ENCODE measurements around the gene NME2. TPM values are rescaled to one million over a fixed set of nuclear protein-coding genes. Genes with fewer than 3 reads are reported as not detected.

Gene NME2
- 100 to 1,000 TPM; 103 to 416 (median 230) TPM for total RNA-seq

DNA sequence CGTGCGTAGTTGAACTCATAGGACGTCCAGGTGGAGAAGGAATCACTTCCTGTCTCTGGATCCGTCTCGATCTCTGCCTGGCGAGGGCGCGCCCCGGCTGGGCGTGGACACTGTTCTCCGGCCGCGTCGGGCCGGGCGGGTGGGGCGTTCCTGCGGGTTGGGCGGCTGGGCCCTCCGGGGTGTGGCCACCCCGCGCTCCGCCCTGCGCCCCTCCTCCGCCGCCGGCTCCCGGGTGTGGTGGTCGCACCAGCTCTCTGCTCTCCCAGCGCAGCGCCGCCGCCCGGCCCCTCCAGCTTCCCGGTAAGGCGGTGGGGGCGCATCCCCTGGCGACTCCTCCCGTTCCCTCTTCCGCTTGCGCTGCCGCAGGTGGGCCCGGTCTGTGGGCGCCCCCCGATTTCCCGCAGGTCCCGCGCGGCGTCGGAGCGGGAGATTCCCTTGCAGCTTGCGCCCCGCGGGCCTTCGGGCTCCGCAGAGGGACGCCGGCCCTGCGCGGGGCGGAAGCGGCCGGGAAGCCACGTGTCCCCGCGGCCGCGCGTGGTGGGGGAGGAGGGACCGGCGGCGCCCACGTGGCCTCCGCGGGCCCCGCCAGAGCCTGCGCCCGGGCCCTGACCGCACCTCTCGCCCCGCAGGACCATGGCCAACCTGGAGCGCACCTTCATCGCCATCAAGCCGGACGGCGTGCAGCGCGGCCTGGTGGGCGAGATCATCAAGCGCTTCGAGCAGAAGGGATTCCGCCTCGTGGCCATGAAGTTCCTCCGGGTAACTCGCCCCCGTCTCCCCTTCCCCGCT is at the start of gene NME2:
Gene NME2, plus strand, starts transcription at position 214 of the 789 bp plus-strand sequence. Its CDS starts 420 bp downstream, at position 634.
- Histone ChIP-seq H3K27ac (peak within 1 kb of the TSS; percentile 90 to 94 (median 93)), H3K4me3 (peak within 1 kb of the TSS; percentile 61 to 100 (median 93)), H3K9me3 (no peaks in the 10 kb centered on the region), H3K4me1 (peaks cover 12 to 20% (median 17%) of the 10 kb centered on the region in 4 donors), H3K36me3 (peaks cover 8 to 42% (median 32%) of the 10 kb centered on the region in 4 donors), H3K27me3 (no peaks in the 10 kb centered on the region)
- 0 to 1% methylated on average over 5 to 33 of the region's 98 CpGs for WGBS, 2 donors
- ATAC-seq (ENCODE audit: low FRiP score in 2 of 2), result peak; percentile 96 to 98
- DNase-seq, result peak; percentile 94 to 98
- TF ChIP-seq POLR2A (IDR thresholded peaks at IDR 0.05) (peak in 3 of 4 donors; percentile 13 to 73 (median 65)), EP300 (IDR thresholded peaks at IDR 0.05) (no peak), POLR2AphosphoS5 (IDR thresholded peaks at IDR 0.05) (peak; percentile 70 to 78)
- TF ChIP-seq, protein P1, sequence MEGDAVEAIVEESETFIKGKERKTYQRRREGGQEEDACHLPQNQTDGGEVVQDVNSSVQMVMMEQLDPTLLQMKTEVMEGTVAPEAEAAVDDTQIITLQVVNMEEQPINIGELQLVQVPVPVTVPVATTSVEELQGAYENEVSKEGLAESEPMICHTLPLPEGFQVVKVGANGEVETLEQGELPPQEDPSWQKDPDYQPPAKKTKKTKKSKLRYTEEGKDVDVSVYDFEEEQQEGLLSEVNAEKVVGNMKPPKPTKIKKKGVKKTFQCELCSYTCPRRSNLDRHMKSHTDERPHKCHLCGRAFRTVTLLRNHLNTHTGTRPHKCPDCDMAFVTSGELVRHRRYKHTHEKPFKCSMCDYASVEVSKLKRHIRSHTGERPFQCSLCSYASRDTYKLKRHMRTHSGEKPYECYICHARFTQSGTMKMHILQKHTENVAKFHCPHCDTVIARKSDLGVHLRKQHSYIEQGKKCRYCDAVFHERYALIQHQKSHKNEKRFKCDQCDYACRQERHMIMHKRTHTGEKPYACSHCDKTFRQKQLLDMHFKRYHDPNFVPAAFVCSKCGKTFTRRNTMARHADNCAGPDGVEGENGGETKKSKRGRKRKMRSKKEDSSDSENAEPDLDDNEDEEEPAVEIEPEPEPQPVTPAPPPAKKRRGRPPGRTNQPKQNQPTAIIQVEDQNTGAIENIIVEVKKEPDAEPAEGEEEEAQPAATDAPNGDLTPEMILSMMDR (IDR thresholded peaks at IDR 0.05), result no peak

DNA sequence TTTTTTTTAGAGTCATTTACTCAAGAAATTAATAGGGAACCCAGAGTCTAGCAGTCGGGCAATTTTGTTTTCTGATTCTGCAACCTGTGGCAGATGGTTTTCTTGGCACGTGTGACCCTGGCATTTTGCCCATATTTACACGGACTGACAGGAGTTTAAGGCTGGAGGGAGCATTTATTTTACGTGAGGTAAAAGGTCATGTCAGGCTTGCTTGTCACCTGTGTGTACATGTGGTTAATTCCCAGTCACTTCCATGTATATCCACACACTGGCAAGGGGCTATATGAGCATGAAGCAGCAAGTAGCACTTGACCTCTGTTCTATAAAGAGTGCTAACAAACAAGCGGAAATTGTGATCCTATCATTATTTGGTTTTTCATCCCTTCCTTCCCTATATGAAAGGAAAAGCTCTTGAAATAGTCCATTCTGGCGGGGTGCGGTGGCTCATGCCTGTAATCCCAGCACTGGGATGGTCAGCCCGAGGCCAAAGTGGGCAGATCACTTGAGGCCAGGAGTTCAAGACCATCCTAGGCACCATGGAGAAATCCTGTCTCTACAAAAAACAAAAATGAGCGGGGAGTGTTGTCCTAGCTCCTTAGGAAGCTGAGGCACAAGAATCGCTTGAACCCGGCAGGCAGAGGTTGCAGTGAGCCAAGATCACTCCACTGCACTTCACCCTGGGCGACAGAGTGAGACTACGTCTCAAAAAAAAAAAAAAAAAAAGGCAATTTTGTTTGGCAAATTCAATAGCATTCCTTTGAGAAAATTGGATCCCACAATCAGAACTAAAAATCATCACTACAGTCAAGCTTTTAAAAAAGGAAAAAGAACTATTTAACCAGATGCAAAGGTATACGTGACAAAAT is 47.6 kb upstream of the NME2 start:
- ATAC-seq (ENCODE audit: low FRiP score in 2 of 2), result no peak
- no peaks in the 10 kb centered on the region for H3K27me3 ChIP-seq
- peak overlapping the region; percentile 69 to 88 (median 78) for H3K4me3 ChIP-seq
- no peaks in the 10 kb centered on the region for H3K9me3 ChIP-seq
- WGBS, 2 donors, result 20 to 27% methylated on average over 14 of the region's 14 CpGs
- TF ChIP-seq POLR2A (IDR thresholded peaks at IDR 0.05) (no peak), POLR2AphosphoS5 (IDR thresholded peaks at IDR 0.05) (no peak), EP300 (IDR thresholded peaks at IDR 0.05) (no peak)
- TF ChIP-seq, protein P1 (IDR thresholded peaks at IDR 0.05), result no peak
- peaks cover 36 to 59% (median 44%) of the 10 kb centered on the region in 4 donors for H3K4me1 ChIP-seq
- DNase-seq, result peak in 1 of 2 donors; percentile 59
- peak overlapping the region; percentile 63 to 99 (median 98) for H3K27ac ChIP-seq
- no peaks in the 10 kb centered on the region for H3K36me3 ChIP-seq

DNA sequence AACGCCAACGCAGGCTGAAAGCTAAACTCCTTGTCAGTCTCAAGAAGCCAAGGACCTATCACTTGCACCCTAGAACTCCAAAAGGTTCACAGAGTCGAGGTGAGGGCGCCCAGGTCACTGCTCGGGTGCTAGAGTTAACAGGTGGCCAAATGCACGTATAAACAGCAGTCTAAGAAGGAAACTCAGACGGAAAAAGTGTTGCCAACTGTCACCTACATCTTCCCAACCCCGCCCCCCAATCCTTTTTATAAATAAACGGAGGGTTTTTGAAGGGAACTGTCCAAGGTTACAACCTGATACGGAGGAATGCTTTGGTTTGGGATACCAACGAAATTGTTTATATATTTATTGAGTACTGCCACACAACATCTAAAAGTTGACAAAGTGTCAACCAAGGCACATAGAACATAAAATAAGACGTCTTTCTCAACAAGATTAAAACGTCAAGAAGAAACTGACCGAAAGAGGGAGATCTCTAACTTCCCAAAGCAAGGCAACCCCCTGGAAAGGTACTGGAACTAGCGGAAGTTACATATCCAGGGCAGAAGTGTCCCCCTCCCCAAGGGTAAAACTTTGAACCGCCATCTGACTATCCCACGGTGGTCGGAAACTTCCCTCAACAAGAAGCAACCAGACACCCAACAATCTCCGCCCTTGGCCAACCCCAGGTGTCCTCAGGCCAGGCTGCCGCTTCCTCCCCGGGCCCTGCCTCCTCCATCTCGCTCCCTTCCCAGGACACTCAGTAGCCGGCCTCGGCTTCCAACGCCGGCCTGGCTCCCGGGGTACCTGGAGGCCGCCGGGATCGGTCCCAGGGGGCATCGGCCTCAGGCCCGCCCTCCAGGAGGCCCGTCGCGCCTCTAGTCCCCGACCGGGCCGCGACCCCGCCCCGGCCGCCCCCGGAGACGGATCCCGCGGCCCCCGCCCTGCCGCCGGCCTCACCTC is 46.5 kb upstream of the NME2 start:
- ATAC-seq (ENCODE audit: low FRiP score in 2 of 2) (peak; percentile 0 to 31), DNase-seq (peak; percentile 39 to 90)
- 1% methylated on average over 21 to 41 of the region's 49 CpGs for WGBS, 2 donors
- TF ChIP-seq EP300 (IDR thresholded peaks at IDR 0.05) (no peak), POLR2AphosphoS5 (IDR thresholded peaks at IDR 0.05) (peak in 1 of 2 donors; percentile 13), POLR2A (IDR thresholded peaks at IDR 0.05) (no peak)
- TF ChIP-seq, protein P1 (IDR thresholded peaks at IDR 0.05), result peak in 3 of 6 experiments; percentile 5 to 32 (median 11)
- Histone ChIP-seq H3K27me3 (no peaks in the 10 kb centered on the region), H3K4me1 (peaks cover 36 to 53% (median 44%) of the 10 kb centered on the region in 4 donors), H3K27ac (peak overlapping the region; percentile 96 to 99 (median 99)), H3K4me3 (peak overlapping the region; percentile 69 to 88 (median 78)), H3K36me3 (no peaks in the 10 kb centered on the region), H3K9me3 (no peaks in the 10 kb centered on the region)

DNA sequence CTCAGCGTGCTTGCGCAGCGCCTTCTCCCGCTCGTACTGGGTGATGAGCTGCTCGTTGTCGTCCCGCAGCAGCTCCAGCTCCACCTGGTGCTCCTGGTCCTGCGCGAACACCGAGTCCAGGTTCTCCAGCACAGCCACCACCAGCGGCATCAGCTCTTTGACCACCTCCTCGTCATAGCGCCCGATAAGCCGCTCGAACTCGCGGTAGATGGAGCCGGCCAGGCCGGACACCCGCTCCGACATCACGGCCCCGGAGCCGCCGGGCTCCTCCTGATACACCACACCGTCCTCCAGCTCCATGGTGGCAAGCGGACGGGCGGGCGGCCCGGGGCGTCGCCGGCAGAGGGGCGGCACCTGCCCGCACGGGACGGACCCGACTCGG is 45.9 kb upstream of the NME2 start:
- peak overlapping the region; percentile 69 to 88 (median 78) for H3K4me3 ChIP-seq
- no peaks in the 10 kb centered on the region for H3K36me3 ChIP-seq
- H3K9me3 ChIP-seq, result no peaks in the 10 kb centered on the region
- DNase-seq, result peak in 1 of 2 donors; percentile 63
- H3K4me1 ChIP-seq, result peaks cover 36 to 49% (median 44%) of the 10 kb centered on the region in 4 donors
- ATAC-seq (ENCODE audit: low FRiP score in 2 of 2), result peak; percentile 9 to 31
- WGBS, 2 donors, result 1% methylated on average over 13 of the region's 42 CpGs; no CpG with 5 or more reads in 1 of the 2 donors
- peak overlapping the region; percentile 96 to 99 (median 99) for H3K27ac ChIP-seq
- no peaks in the 10 kb centered on the region for H3K27me3 ChIP-seq
- TF ChIP-seq, protein P1 (IDR thresholded peaks at IDR 0.05), result no peak
- no peak for TF ChIP-seq EP300 (IDR thresholded peaks at IDR 0.05)
- TF ChIP-seq POLR2AphosphoS5 (IDR thresholded peaks at IDR 0.05), result no peak
- TF ChIP-seq POLR2A (IDR thresholded peaks at IDR 0.05), result peak in 1 of 4 donors; percentile 39

All from upper lobe of left lung (tissue), 6 donors.